ENCODE data around the gene PDXDC1. TPM values are rescaled to one million over a fixed set of nuclear protein-coding genes. Genes with fewer than 3 reads are reported as not detected.

Gene PDXDC1, protein sequence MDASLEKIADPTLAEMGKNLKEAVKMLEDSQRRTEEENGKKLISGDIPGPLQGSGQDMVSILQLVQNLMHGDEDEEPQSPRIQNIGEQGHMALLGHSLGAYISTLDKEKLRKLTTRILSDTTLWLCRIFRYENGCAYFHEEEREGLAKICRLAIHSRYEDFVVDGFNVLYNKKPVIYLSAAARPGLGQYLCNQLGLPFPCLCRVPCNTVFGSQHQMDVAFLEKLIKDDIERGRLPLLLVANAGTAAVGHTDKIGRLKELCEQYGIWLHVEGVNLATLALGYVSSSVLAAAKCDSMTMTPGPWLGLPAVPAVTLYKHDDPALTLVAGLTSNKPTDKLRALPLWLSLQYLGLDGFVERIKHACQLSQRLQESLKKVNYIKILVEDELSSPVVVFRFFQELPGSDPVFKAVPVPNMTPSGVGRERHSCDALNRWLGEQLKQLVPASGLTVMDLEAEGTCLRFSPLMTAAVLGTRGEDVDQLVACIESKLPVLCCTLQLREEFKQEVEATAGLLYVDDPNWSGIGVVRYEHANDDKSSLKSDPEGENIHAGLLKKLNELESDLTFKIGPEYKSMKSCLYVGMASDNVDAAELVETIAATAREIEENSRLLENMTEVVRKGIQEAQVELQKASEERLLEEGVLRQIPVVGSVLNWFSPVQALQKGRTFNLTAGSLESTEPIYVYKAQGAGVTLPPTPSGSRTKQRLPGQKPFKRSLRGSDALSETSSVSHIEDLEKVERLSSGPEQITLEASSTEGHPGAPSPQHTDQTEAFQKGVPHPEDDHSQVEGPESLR
- 45.7 and 50.3 TPM in 2 replicates for total RNA-seq (2014; rRNA removed; shearing (Covaris generic))

GRCh38 chr16:14974656-14975417 is at the start of gene PDXDC1:
TSS of gene PDXDC1 (plus strand) at chr16:14975026. CDS start at chr16:14975200, 174 bp downstream.

DNA sequence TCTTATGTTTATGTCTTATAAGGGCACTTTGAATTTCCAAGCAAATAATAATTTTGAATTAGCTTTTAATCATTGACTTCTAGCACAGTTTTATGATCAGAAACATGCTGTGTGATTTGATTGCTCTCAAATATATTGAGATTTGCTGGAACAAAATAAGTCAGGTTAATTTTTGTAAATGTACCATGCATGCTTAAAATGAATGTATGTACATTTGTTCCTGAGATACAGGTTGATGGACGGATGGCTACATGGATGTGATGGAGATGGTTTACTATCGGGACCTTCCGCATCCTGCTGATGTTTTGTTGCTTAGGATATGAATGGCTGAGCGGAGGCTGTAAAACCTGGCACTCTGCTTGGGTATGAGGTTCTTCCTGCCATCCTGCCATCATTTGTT is 37.7 kb upstream of the PDXDC1 start, which contains the start of gene NPIPA1:
Gene NPIPA1 (plus strand): TSS at position 301 of the 400 bp plus-strand sequence. CDS start 0 bp downstream, at position 301.

DNA sequence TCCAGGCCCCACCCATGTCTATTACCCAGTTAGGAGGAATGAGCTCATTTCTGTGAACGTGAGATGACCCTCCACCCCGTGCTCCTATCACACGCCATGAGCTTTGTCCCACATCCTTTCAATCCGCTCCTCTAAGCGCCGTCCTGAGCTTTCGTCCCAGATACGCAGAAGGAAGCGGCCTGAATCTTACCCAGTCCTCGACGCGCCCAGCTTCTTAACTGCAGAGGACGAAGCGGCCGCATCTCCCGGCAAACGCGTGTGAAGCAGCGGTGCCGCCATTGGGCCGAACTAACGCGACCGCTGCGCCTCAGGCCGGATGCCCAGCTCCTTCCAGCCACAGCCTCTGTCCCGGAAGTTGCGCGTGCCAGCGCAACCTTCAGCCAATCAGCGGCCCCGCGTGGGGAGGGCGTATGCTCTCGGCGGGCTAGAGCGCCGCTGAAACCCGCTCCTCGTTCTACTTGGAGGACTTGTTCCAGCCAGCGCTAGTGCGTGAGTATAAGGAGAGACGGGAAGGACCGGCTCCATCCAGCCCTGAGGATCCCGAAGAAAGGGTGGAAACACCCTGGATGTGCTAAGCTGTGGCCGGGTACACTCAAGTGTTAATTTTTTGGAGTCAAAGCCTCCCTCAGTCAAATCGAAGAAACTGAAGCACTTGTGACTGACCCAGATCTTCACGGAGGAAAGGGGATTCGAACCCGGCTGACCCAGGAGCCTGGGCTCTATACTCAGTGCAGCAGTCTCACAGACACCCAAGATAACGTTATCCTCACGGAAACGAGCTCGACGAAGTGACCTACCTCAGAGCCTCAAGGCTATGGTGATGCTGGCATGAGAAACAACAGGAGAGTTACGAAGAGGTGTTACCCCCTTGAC is 119.4 kb downstream of the PDXDC1 start, which contains the start of gene RRN3:
Gene RRN3 (minus strand): TSS at position 318 of the 873 bp plus-strand sequence. CDS start 39 bp downstream, at position 279.

Small RNA genes within 50 kb of the gene (small RNA-seq; reads per million reads assigned to genes)
- gene AC138932.4 (not detected), gene MIR1972-1 (not detected), gene MIR3180-4 (not detected), gene MIR6511A1 (not detected), gene MIR6770-1 (not detected), gene RF00019 (not detected)

Other genes with a start within 250 kb of the PDXDC1 start
- 3.7 and 4.7 TPM in 2 replicates for gene NPIPA2, start 232.5 kb upstream of the PDXDC1 start, total RNA-seq (2014; rRNA removed; shearing (Covaris generic))
- gene NOMO1, start 141.3 kb upstream of the PDXDC1 start, total RNA-seq (2014; rRNA removed; shearing (Covaris generic)): 87.1 and 87.7 TPM in 2 replicates
- gene NPIPA1, start 37.6 kb upstream of the PDXDC1 start, total RNA-seq (2014; rRNA removed; shearing (Covaris generic)): 52.4 and 58.4 TPM in 2 replicates
- 23.6 and 23.7 TPM in 2 replicates for gene NTAN1, start 81.0 kb downstream of the PDXDC1 start, total RNA-seq (2014; rRNA removed; shearing (Covaris generic))
- 41.7 and 46.0 TPM in 2 replicates for gene RRN3, start 119.2 kb downstream of the PDXDC1 start, total RNA-seq (2014; rRNA removed; shearing (Covaris generic))

All from A375 (cell line).